Pancreas (tissue), 10 donors: ENCODE measurements around the gene LRRC75B. TPM values are rescaled to one million over a fixed set of nuclear protein-coding genes. Genes with fewer than 3 reads are reported as not detected.

Experiments used
- ATAC-seq, 4 donors: fragments of 200-7000 bp; cut with Tn5 transposase; one replicate each; pipeline versions ENCODE4 v1.8.0 to v1.9.1; 2020; ENCODE audit warnings: mild to moderate bottlenecking in 4 of 4, moderate library complexity in 4 of 4
- DNase-seq, 6 donors: peaks; one replicate each; pipeline ENCODE4 v3.0.0-alpha.2; 2020
- FAIRE-seq: peaks from 2 replicates; lab custom pipeline; 2012; peaks lifted over from hg19 to GRCh38; lab: Jason Lieb, UNC
- H3K27ac ChIP-seq, 4 donors: fragments of 200-600 bp; sonication (generic); 1 replicate in 3 of 4; 2 replicates in 1 of 4; pipeline versions ENCODE4 v1.5.0 to v1.8.0; 2020
- H3K27me3 ChIP-seq, 4 donors: fragments of 200-600 bp; one replicate each; pipeline ENCODE4 v1.8.0; 2021
- H3K36me3 ChIP-seq, 3 donors: fragments of 200-600 bp; sonication (generic) in 1 of 3; one replicate each; pipeline versions ENCODE4 v1.5.0 to v1.8.0; 2020 to 2021
- H3K4me1 ChIP-seq, 3 donors: fragments of 200-600 bp; one replicate each; pipeline ENCODE4 v1.8.0; 2021
- H3K4me3 ChIP-seq, 4 donors: fragments of 200-600 bp; sonication (generic) in 2 of 4; one replicate each; pipeline versions ENCODE4 v1.5.0 to v1.8.0; 2020 to 2021
- H3K9me3 ChIP-seq, 4 donors: fragments of 200-600 bp; one replicate each; pipeline ENCODE4 v1.8.0; 2021
- WGBS, 2 donors: extraction: QIAGEN DNeasy Blood & Tissue Kit; methylation state at CpG; one replicate each; pipeline ENCODE4 v1.1.7; 2013; 5-methylcytosine and 5-hydroxymethylcytosine counted together
- intact Hi-C, 3 donors: fragments of 100-400 bp; cut with DNase I; formaldehyde crosslinking; loops; one replicate each; pipeline versions ENCODE4 v1.11.1 to v1.14.2; 2022
- polyA plus RNA-seq, 2 donors: library from polyadenylated mRNA; stranded (reverse); fragments of 200-250 nt; gene quantifications; one replicate each; pipeline ENCODE4 v1.2.3, GENCODE V29; 2013
- total RNA-seq, 6 donors: library from RNA; stranded (reverse); fragmentation: NEBNext Ultra II Directional in 4 of 6; extraction: Animal tissue kit (Norgen Biotek cat#: 25700) in 4 of 6; gene quantifications; one replicate each; pipeline versions ENCODE4 v1.2.1 to v1.2.4, GENCODE V29; 2021 to 2023
- TF ChIP-seq, protein P1 (sequence below), 4 donors: fragments of 200-600 bp; sonication (generic) in 3 of 4; IDR thresholded peaks; one replicate each; pipeline versions ENCODE4 v1.5.0 to v1.8.0; 2021; ENCODE audit warnings: antibody characterized with exemption in 4 of 4
- donor health status: healthy with polysubstance abuse.
- donor health status: DM: no; HTN: no; CAD: no; lungs with moderate emphysema.
- donor health status: DM: no; HTN: no; CAD: no.
- donor health status: control.
- donor health status: control.
- donor health status: Bipolar disorder and iron deficiency.
- donor health status: DM: yes; HTN: yes; CAD: no.
- donor health status: DM: no; HTN: no; CAD: no.
- donor health status: DM: no; HTN: no; CAD: no.
- donor health status: DM: yes; HTN: yes; CAD: no.

LRRC75B gene
- total and polyA plus RNA-seq, 8 donors, result 8.3 to 106 (median 12.3) TPM

DNA sequence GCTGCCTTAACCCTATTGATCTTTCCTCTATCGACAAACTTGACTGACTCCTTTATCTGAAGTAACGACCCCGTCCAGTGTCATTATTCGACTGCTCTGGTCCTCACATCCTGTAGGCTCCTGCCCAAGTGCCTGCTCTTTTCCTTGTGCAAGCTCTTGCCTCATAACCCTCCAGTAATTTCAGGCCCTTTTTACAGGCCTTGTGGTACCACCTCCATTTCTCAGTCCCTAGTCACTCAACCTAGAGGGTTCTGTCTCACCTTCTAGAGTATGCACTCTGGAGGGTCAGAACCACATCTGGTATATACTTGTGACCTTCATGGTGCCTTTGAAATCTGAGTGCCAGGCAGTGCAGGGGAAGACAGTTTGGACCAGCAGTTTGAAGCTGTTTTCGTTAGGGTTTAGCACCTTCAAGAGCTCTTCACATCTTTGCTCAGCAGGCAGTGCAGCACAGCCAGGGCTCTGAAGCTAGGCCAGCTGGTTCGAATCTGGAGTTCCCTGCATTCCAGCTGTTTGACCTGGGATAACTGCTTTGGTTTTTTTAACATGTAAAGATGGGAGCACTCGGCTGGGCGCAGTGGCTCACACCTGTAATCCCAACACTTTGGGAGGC lies 25.9 kb downstream of the LRRC75B start:
- Histone ChIP-seq H3K27ac (no peak overlapping the region), H3K36me3 (peaks cover 0 to 33% (median 14%) of the 10 kb centered on the region in 3 donors), H3K4me3 (no peak overlapping the region), H3K4me1 (no peaks in the 10 kb centered on the region), H3K27me3 (no peaks in the 10 kb centered on the region), H3K9me3 (no peaks in the 10 kb centered on the region)
- intact Hi-C loops, result no loop called here
- TF ChIP-seq, protein P1, sequence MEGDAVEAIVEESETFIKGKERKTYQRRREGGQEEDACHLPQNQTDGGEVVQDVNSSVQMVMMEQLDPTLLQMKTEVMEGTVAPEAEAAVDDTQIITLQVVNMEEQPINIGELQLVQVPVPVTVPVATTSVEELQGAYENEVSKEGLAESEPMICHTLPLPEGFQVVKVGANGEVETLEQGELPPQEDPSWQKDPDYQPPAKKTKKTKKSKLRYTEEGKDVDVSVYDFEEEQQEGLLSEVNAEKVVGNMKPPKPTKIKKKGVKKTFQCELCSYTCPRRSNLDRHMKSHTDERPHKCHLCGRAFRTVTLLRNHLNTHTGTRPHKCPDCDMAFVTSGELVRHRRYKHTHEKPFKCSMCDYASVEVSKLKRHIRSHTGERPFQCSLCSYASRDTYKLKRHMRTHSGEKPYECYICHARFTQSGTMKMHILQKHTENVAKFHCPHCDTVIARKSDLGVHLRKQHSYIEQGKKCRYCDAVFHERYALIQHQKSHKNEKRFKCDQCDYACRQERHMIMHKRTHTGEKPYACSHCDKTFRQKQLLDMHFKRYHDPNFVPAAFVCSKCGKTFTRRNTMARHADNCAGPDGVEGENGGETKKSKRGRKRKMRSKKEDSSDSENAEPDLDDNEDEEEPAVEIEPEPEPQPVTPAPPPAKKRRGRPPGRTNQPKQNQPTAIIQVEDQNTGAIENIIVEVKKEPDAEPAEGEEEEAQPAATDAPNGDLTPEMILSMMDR (IDR thresholded peaks at IDR 0.05), result no peak
- DNase-seq, result no peak
- FAIRE-seq, result no peak
- no peak for ATAC-seq
- 48 to 51% methylated on average over 8 of the region's 8 CpGs for WGBS, 2 donors

GRCh38 chr22:24565077-24565476 lies 27.8 kb downstream of the LRRC75B start:
- intact Hi-C loops, result no loop called here
- whole genome bisulfite sequencing, 2 donors, result 88 to 89% methylated on average over 2 of the region's 2 CpGs
- ATAC-seq (no peak), FAIRE-seq (no peak), DNase-seq (no peak)
- H3K36me3 ChIP-seq, result peaks cover 0 to 24% (median 8%) of the 10 kb centered on the region in 3 donors
- TF ChIP-seq, protein P1 (IDR thresholded peaks at IDR 0.05), result no peak
- H3K9me3 ChIP-seq, result no peaks in the 10 kb centered on the region
- no peak overlapping the region for H3K4me3 ChIP-seq
- H3K27me3 ChIP-seq, result no peaks in the 10 kb centered on the region
- H3K4me1 ChIP-seq, result no peaks in the 10 kb centered on the region
- H3K27ac ChIP-seq, result no peak overlapping the region

GRCh38 chr22:24564376-24565058 lies 28.4 kb downstream of the LRRC75B start:
- DNase-seq (no peak), ATAC-seq (peak in 2 of 4 donors; percentile 22 to 39), FAIRE-seq (no peak)
- Histone ChIP-seq H3K4me1 (no peaks in the 10 kb centered on the region), H3K36me3 (peaks cover 0 to 18% (median 6%) of the 10 kb centered on the region in 3 donors), H3K27ac (no peak overlapping the region), H3K9me3 (no peaks in the 10 kb centered on the region), H3K4me3 (no peak overlapping the region), H3K27me3 (no peaks in the 10 kb centered on the region)
- TF ChIP-seq, protein P1 (IDR thresholded peaks at IDR 0.05), result no peak
- WGBS, 2 donors, result 55 to 59% methylated on average over 2 of the region's 2 CpGs
- intact Hi-C loops, result no loop called here

DNA sequence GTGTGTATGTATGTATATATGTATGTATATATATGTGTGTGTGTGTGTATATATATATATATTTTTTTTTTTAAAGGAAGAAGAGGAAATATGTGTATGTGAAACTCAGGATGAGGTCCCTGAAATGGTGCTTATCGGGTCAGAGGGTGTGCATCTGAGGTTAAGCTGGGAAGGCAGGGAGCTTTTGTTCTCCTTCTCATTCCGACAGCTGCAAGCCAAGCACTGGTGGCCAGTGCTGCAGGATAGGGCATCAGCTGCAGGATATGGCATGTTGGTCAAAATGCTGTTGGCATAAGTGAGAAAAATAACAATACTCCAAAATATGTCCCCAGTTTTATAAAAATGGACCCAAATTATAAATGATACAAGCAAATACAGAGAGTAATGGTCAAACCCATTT lies 29.6 kb downstream of the LRRC75B start:
- Histone ChIP-seq H3K4me3 (no peak overlapping the region), H3K27me3 (no peaks in the 10 kb centered on the region), H3K4me1 (no peaks in the 10 kb centered on the region), H3K9me3 (no peaks in the 10 kb centered on the region), H3K36me3 (peaks cover 0 to 10% (median 5%) of the 10 kb centered on the region in 3 donors), H3K27ac (no peak overlapping the region)
- 82 to 94% methylated on average over 2 of the region's 2 CpGs for WGBS, 2 donors
- no peak for DNase-seq
- no peak for FAIRE-seq
- intact Hi-C loops, result no loop called here
- ATAC-seq, result no peak
- TF ChIP-seq, protein P1 (IDR thresholded peaks at IDR 0.05), result no peak

DNA sequence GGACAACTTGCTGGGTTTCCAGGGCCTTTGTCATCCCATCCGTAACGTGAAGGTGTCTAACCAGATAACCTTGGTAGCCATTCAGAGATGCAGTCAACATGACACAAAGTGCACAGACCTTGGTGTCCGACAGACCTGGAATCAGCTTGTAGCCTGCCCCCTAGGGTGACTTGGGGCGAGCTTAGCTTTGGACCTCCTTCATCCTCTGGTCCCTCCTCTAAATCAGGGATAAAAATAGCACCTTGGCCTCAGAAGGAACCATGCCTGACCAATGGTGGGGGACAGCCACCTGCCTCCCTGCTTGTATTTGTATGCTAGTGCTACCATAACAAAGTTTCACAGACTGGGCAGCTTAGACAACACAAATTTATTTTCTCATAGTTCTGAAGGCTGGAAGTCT lies 33.4 kb downstream of the LRRC75B start:
- Histone ChIP-seq H3K9me3 (no peaks in the 10 kb centered on the region), H3K36me3 (peaks cover 0 to 10% (median 5%) of the 10 kb centered on the region in 3 donors), H3K4me3 (no peak overlapping the region), H3K27me3 (no peaks in the 10 kb centered on the region), H3K4me1 (peaks cover 8 to 9% (median 9%) of the 10 kb centered on the region in 3 donors), H3K27ac (no peak overlapping the region)
- DNase-seq, result no peak
- no peak for FAIRE-seq
- TF ChIP-seq, protein P1 (IDR thresholded peaks at IDR 0.05), result no peak
- intact Hi-C loops, result no loop called here
- 44 to 45% methylated on average over 4 of the region's 4 CpGs for WGBS, 2 donors
- ATAC-seq, result no peak
